HL-60 (cell line): Measurements from ENCODE around the gene CARMIL1.
A peak's percentile ranks its signal among the peaks of the same experiment; 100 is the strongest.

ENCODE experiments used
- DNase-seq, 2 experiments: peaks; one replicate each; pipeline ENCODE4 v3.0.0-alpha.2; 2010 to 2020; ENCODE audit warnings: low read depth in 1 of 2, low spot score in 1 of 2
- H3K27ac ChIP-seq: fragments of 250-450 bp; sonication (Bioruptor Pico); replicated peaks from 2 replicates; pipeline ENCODE4 v1.5.1; 2020; ENCODE audit warnings: mild to moderate bottlenecking, moderate library complexity
- H3K27me3 ChIP-seq: fragments of 250-450 bp; sonication (Bioruptor Pico); 2 replicates; pipeline ENCODE4 v1.5.1; 2021; ENCODE audit warnings: mild to moderate bottlenecking, moderate library complexity; ENCODE audit not compliant: insufficient read depth, poor library complexity, severe bottlenecking
- H3K4me3 ChIP-seq: replicated peaks from 2 replicates; pipeline ENCODE4 v1.5.1; 2011; ENCODE audit warnings: mild to moderate bottlenecking, control low read depth, low read length; ENCODE audit not compliant: insufficient read depth
- CTCF ChIP-seq: IDR thresholded peaks from one replicate; pipeline ENCODE4 v1.5.1; 2011; ENCODE audit warnings: low read length, control low read depth, inconsistent platforms; ENCODE audit not compliant: insufficient read depth
- GABPA ChIP-seq: IDR thresholded peaks from 2 replicates; pipeline ENCODE4 v1.6.1; 2012; ENCODE audit warnings: low read depth
- POLR2AphosphoS5 ChIP-seq: IDR thresholded peaks from 2 replicates; pipeline ENCODE4 v1.6.1; 2012; ENCODE audit warnings: low read depth
- SPI1 ChIP-seq: IDR thresholded peaks from 2 replicates; pipeline ENCODE4 v1.6.1; 2012; ENCODE audit warnings: low read depth, mild to moderate bottlenecking, borderline replicate concordance
- TF ChIP-seq, protein P1 (sequence below): IDR thresholded peaks from 2 replicates; pipeline ENCODE4 v1.6.1; 2012; ENCODE audit warnings: low read depth; ENCODE audit not compliant: insufficient replicate concordance

The CARMIL1 gene

GRCh38 chr6:25363427-25363826 lies 84.3 kb downstream of the CARMIL1 start:
- no peak overlapping the region for H3K4me3 ChIP-seq
- no peaks in the 10 kb centered on the region for H3K27me3 ChIP-seq
- TF ChIP-seq, protein P1, sequence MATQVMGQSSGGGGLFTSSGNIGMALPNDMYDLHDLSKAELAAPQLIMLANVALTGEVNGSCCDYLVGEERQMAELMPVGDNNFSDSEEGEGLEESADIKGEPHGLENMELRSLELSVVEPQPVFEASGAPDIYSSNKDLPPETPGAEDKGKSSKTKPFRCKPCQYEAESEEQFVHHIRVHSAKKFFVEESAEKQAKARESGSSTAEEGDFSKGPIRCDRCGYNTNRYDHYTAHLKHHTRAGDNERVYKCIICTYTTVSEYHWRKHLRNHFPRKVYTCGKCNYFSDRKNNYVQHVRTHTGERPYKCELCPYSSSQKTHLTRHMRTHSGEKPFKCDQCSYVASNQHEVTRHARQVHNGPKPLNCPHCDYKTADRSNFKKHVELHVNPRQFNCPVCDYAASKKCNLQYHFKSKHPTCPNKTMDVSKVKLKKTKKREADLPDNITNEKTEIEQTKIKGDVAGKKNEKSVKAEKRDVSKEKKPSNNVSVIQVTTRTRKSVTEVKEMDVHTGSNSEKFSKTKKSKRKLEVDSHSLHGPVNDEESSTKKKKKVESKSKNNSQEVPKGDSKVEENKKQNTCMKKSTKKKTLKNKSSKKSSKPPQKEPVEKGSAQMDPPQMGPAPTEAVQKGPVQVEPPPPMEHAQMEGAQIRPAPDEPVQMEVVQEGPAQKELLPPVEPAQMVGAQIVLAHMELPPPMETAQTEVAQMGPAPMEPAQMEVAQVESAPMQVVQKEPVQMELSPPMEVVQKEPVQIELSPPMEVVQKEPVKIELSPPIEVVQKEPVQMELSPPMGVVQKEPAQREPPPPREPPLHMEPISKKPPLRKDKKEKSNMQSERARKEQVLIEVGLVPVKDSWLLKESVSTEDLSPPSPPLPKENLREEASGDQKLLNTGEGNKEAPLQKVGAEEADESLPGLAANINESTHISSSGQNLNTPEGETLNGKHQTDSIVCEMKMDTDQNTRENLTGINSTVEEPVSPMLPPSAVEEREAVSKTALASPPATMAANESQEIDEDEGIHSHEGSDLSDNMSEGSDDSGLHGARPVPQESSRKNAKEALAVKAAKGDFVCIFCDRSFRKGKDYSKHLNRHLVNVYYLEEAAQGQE, result no peak
- TF ChIP-seq SPI1, result peak; percentile 77
- TF ChIP-seq CTCF, result no peak
- TF ChIP-seq GABPA, result no peak
- no peak for TF ChIP-seq POLR2AphosphoS5
- no peak for DNase-seq
- H3K27ac ChIP-seq, result no peak overlapping the region

- Histone ChIP-seq H3K27ac (no peak overlapping the region), H3K4me3 (no peak overlapping the region), H3K27me3 (no peaks in the 10 kb centered on the region)
- TF ChIP-seq POLR2AphosphoS5 (no peak), GABPA (no peak), CTCF (no peak), SPI1 (no peak)
- TF ChIP-seq, protein P1, result no peak
- DNase-seq, result no peak
Measured at GRCh38 chr6:25365154-25365553, 86.0 kb downstream of the CARMIL1 start.

DNA sequence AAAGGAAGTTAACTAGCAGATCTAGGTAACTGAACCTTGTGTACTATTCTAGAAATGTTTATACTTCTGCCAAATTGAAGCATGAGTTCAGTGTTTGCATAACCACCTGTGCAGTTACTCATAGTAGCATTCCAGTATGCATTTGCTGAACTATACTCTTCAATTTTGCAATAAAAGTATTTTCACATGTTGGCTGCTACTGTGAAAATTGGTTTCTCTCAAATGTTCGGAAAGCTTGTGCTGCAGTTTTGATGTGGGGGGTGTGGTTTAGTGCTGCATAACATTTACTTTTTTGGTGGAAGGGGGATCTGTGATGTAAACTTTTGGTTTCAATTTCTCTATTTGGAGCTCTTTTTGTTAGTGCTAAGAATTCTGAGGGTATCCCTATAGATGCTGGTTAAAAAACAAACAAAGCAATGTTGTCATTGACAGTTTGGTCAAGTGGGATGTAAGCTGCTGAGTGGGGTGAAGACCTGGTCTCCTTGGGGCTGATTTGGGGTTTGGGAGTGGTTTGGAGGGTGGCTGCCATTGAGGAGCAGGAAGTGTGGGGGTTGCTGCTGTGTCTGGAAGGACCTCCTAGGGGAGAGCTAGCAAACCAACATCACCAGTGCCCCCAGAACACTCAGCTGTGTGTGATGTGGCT lies 87.8 kb downstream of the CARMIL1 start:
- TF ChIP-seq, protein P1, result no peak
- TF ChIP-seq CTCF (no peak), GABPA (no peak)
- DNase-seq, result no peak
- Histone ChIP-seq H3K27me3 (peaks cover 3% of the 10 kb centered on the region), H3K27ac (no peak overlapping the region), H3K4me3 (no peak overlapping the region)
